GM23338 (cell line): ENCODE measurements around the gene CGNL1. TPM values are rescaled to one million over a fixed set of nuclear protein-coding genes. Genes with fewer than 3 reads are reported as not detected.

Source experiments
- ATAC-seq: fragments of 200-7000 bp; cut with Tn5 transposase; 3 replicates; pipeline ENCODE4 v1.9.1; 2020
- DNase-seq: peaks from one replicate; pipeline ENCODE4 v3.0.0-alpha.2; 2015; ENCODE audit warnings: low spot score
- H2AFZ ChIP-seq: fragments of 200-600 bp; sonication (generic); 2 replicates; pipeline ENCODE4 v1.8.0; 2016; ENCODE audit warnings: antibody characterized with exemption, mild to moderate bottlenecking, moderate library complexity
- H3F3A ChIP-seq: fragments of 200-600 bp; sonication (generic); replicated peaks from 2 replicates; pipeline ENCODE4 v1.8.0; 2017; ENCODE audit warnings: antibody characterized with exemption, mixed run types, low read depth
- H3K27ac ChIP-seq: fragments of 200-600 bp; sonication (generic); 2 replicates; pipeline ENCODE4 v1.6.1; 2016; ENCODE audit warnings: low read depth
- H3K27me3 ChIP-seq: fragments of 200-600 bp; sonication (generic); 2 replicates; pipeline ENCODE4 v1.8.0; 2016; ENCODE audit warnings: mild to moderate bottlenecking, mixed run types, moderate library complexity; ENCODE audit not compliant: insufficient read depth
- H3K36me3 ChIP-seq: fragments of 200-600 bp; sonication (generic); 2 replicates; pipeline ENCODE4 v1.8.0; 2016; ENCODE audit warnings: mild to moderate bottlenecking; ENCODE audit not compliant: insufficient read depth
- H3K4me1 ChIP-seq: fragments of 200-600 bp; sonication (generic); 2 replicates; pipeline ENCODE4 v1.8.0; 2016; ENCODE audit warnings: mild to moderate bottlenecking, moderate library complexity; ENCODE audit not compliant: insufficient read depth
- H3K4me2 ChIP-seq: fragments of 200-600 bp; sonication (generic); 2 replicates; pipeline ENCODE4 v1.7.1; 2017; ENCODE audit warnings: mixed run types
- H3K4me3 ChIP-seq: fragments of 200-600 bp; sonication (generic); 2 replicates; pipeline ENCODE4 v1.6.1; 2016; ENCODE audit warnings: mixed run types
- H3K79me2 ChIP-seq: fragments of 200-600 bp; sonication (generic); replicated peaks from 2 replicates; pipeline ENCODE4 v1.8.0; 2017; ENCODE audit warnings: mild to moderate bottlenecking; ENCODE audit not compliant: insufficient read depth
- H3K9me2 ChIP-seq: fragments of 200-600 bp; sonication (generic); 2 replicates; pipeline ENCODE4 v1.8.0; 2017; ENCODE audit not compliant: insufficient read depth
- H4K20me1 ChIP-seq: fragments of 200-600 bp; sonication (generic); replicated peaks from 2 replicates; pipeline ENCODE4 v1.8.0; 2017; ENCODE audit warnings: mild to moderate bottlenecking; ENCODE audit not compliant: insufficient read depth
- H3K27ac Mint-ChIP-seq: 2 replicates; pipeline ENCODE4 v1.8.0; 2020; ENCODE audit warnings: inconsistent platforms, mild to moderate bottlenecking, moderate library complexity, mixed read lengths
- H3K27me3 Mint-ChIP-seq: 3 replicates; pipeline ENCODE4 v1.8.0; 2022; ENCODE audit warnings: low read depth, mild to moderate bottlenecking, moderate library complexity, mixed read lengths, inconsistent platforms; ENCODE audit not compliant: insufficient read depth, poor library complexity
- H3K36me3 Mint-ChIP-seq: 3 replicates; pipeline ENCODE4 v1.8.0; 2021; ENCODE audit warnings: low read depth, mild to moderate bottlenecking, inconsistent platforms, moderate library complexity, mixed read lengths
- H3K4me1 Mint-ChIP-seq: 3 replicates; pipeline ENCODE4 v1.8.0; 2020; ENCODE audit warnings: mild to moderate bottlenecking, inconsistent platforms, mixed read lengths
- H3K4me3 Mint-ChIP-seq: 3 replicates; pipeline ENCODE4 v1.8.0; 2021; ENCODE audit warnings: moderate library complexity, mild to moderate bottlenecking, inconsistent platforms, mixed read lengths
- H3K9me3 Mint-ChIP-seq: 3 replicates; pipeline ENCODE4 v1.8.0; 2020; ENCODE audit warnings: moderate library complexity, mild to moderate bottlenecking, inconsistent platforms, mixed read lengths
- CREB1 ChIP-seq: fragments of 250-450 bp; sonication (Bioruptor Pico); IDR thresholded peaks from 2 replicates; pipeline ENCODE4 v1.5.0; 2020; ENCODE audit warnings: low read depth, mild to moderate bottlenecking, moderate library complexity
- CTCF ChIP-seq, 2 experiments: fragments of 200-600 bp in 1 of 2; sonication (generic) in 1 of 2; conservative IDR thresholded peaks; 2 replicates each; pipeline versions ENCODE4 v1.5.1 to v1.6.1; 2016 to 2017; ENCODE audit warnings: antibody characterized with exemption in 2 of 2, low read depth in 2 of 2, mild to moderate bottlenecking in 2 of 2, moderate library complexity in 1 of 2
- ETS1 ChIP-seq: IDR thresholded peaks from 2 replicates; pipeline ENCODE4 v1.6.1; 2016; ENCODE audit warnings: antibody characterized with exemption
- EZH2 ChIP-seq: fragments of 200-600 bp; sonication (generic); IDR thresholded peaks from one replicate; pipeline ENCODE4 v1.8.0; 2017; ENCODE audit warnings: antibody characterized with exemption, mild to moderate bottlenecking, low read depth; ENCODE audit not compliant: unreplicated experiment
- EZH2phosphoT487 ChIP-seq: fragments of 200-600 bp; sonication (generic); IDR thresholded peaks from one replicate; pipeline ENCODE4 v1.8.1; 2018; ENCODE audit warnings: antibody characterized with exemption; ENCODE audit not compliant: unreplicated experiment
- JUNB ChIP-seq: IDR thresholded peaks from one replicate; pipeline ENCODE4 v1.6.1; 2016; ENCODE audit warnings: antibody characterized with exemption; ENCODE audit not compliant: unreplicated experiment
- NANOG ChIP-seq: IDR thresholded peaks from 2 replicates; pipeline ENCODE4 v1.6.1; 2016; ENCODE audit warnings: antibody characterized with exemption, borderline replicate concordance
- POLR2AphosphoS5 ChIP-seq: IDR thresholded peaks from 2 replicates; pipeline ENCODE4 v1.6.1; 2016; ENCODE audit warnings: antibody characterized with exemption, low read depth
- REST ChIP-seq: IDR thresholded peaks from one replicate; pipeline ENCODE4 v1.6.1; 2018; ENCODE audit warnings: antibody characterized with exemption; ENCODE audit not compliant: unreplicated experiment
- STAT1 ChIP-seq: IDR thresholded peaks from one replicate; pipeline ENCODE4 v1.6.1; 2016; ENCODE audit warnings: antibody characterized with exemption; ENCODE audit not compliant: unreplicated experiment
- ZNF114 ChIP-seq: fragments of 250-450 bp; sonication (Bioruptor Pico); IDR thresholded peaks from 2 replicates; pipeline ENCODE4 v1.5.0; 2020; ENCODE audit warnings: mild to moderate bottlenecking, moderate library complexity
- ZNF331 ChIP-seq: fragments of 250-450 bp; sonication (Bioruptor Pico); IDR thresholded peaks from 2 replicates; pipeline ENCODE4 v1.5.0; 2020; ENCODE audit warnings: low read depth, mild to moderate bottlenecking, moderate library complexity
- ZNF462 ChIP-seq: fragments of 250-450 bp; sonication (Bioruptor Pico); IDR thresholded peaks from 2 replicates; pipeline ENCODE4 v1.5.0; 2020; ENCODE audit warnings: mild to moderate bottlenecking, moderate library complexity
- polyA plus RNA-seq: library from polyadenylated mRNA; unstranded; fragments of >200 nt; fragmentation: Nextera tagmentation; extraction: Ambion mirVana; gene quantifications from 2 replicates; pipeline ENCODE4 v1.2.1, GENCODE V29; 2016
- total RNA-seq: library from RNA; depleted of rRNA; stranded (reverse); fragments of >200 nt; shearing (Covaris generic); gene quantifications from 2 replicates; pipeline ENCODE4 v1.2.3, GENCODE V29; 2014

Gene CGNL1
- total and polyA plus RNA-seq, 2 experiments from 2014 or later = 20.0 to 57.8 TPM

- no peaks in the 10 kb centered on the region for H3K27me3 ChIP-seq
- H3K27ac Mint-ChIP-seq = no peak overlapping the region
- no peak for ATAC-seq
These were observed 8.7 kb upstream of the CGNL1 start for GRCh38 chr15:57367556-57367955.

More at GRCh38 chr15:57367556-57367955, 8.7 kb upstream of the CGNL1 start:
- Mint-ChIP-seq H3K27me3 (peaks cover 3% of the 10 kb centered on the region), H3K4me3 (no peak overlapping the region), H3K9me3 (no peaks in the 10 kb centered on the region), H3K4me1 (peaks cover 32% of the 10 kb centered on the region), H3K36me3 (no peaks in the 10 kb centered on the region)
- H3K27ac ChIP-seq = no peak overlapping the region
- H3K4me2 ChIP-seq = no peak overlapping the region
- H4K20me1 ChIP-seq = no peaks in the 10 kb centered on the region
- H3K79me2 ChIP-seq = no peaks in the 10 kb centered on the region
- no peaks in the 10 kb centered on the region for H3K9me2 ChIP-seq
- H3K36me3 ChIP-seq = no peaks in the 10 kb centered on the region
- TF ChIP-seq ZNF462 (CRISPR knock-in tag) (no peak), POLR2AphosphoS5 (no peak), ETS1 (no peak), JUNB (no peak), CTCF (conservative IDR thresholded peaks at IDR 0.05; ENCODE audit: low read depth in 2 of 2) (no peak), ZNF331 (CRISPR knock-in tag) (no peak), STAT1 (no peak), EZH2 (no peak), CREB1 (CRISPR knock-in tag) (no peak), ZNF114 (CRISPR knock-in tag) (no peak), REST (no peak), NANOG (no peak), EZH2phosphoT487 (no peak)
- H3K4me3 ChIP-seq = no peak overlapping the region
- peaks cover 23% of the 10 kb centered on the region for H3K4me1 ChIP-seq
- DNase-seq = no peak
- H3F3A ChIP-seq = peaks cover 10% of the 10 kb centered on the region
- H2AFZ ChIP-seq = no peak overlapping the region
